ENCODE measurements around the gene DGAT2. TPM values are rescaled to one million over a fixed set of nuclear protein-coding genes. Genes with fewer than 3 reads are reported as not detected.

Gene DGAT2
- polyA plus RNA-seq, 1 donor from 2014 or later = 2.7 TPM

DNA sequence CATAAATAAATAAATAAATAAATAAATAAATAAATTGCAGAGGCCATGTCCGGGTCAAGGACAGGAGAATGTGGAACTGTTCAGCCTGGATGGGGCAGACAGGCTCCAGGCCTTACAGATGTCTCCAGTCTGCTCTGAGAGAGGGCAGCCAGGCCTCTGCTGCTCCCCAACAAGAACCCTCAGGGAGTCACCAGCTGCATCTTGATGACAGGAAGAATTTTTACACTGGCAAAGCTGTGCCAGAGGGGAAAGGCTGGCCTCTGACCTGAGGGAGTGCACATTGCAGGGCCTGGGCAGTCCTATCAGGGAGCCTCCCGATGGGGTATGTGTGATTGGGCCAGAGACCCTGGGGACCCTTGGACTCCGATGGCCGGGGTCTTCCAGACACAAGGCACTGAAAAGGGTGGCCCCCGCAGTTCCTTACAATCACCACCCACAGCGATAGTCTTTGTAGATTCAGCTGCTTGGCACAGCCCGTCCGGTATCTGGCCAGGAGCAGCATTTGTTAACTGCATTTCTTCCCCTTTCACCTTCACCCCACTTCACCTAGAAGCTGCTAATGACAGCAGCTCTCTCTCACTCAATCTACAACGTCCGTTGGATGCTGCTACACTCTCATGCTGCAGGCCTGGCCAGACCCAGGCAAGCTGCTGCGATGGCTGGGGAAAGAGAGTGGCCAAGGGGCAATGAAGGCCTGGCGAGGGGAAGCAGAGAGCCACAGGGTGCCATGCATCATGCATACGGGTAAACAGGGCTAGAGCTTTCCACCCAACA is 42.8 kb upstream of the DGAT2 start:
- H2AFZ ChIP-seq (ENCODE audit: low read depth, low read length) = no peak overlapping the region
- no peaks in the 10 kb centered on the region for H3K9me2 ChIP-seq (ENCODE audit: insufficient read depth, low read length)
- no peaks in the 10 kb centered on the region for H3K36me3 ChIP-seq (ENCODE audit: insufficient read depth, low read length)
- TF ChIP-seq EZH2 (IDR thresholded peaks at IDR 0.05; ENCODE audit: borderline replicate concordance, insufficient read depth, low read length, poor library complexity, severe bottlenecking) (no peak), EP300 (conservative IDR thresholded peaks at IDR 0.05; ENCODE audit: poor library complexity, severe bottlenecking) (no peak), RAD21 (conservative IDR thresholded peaks at IDR 0.05) (no peak), REST (IDR thresholded peaks at IDR 0.05; ENCODE audit: borderline replicate concordance) (no peak), TAF1 (IDR thresholded peaks at IDR 0.05; ENCODE audit: low read depth) (no peak), POLR2AphosphoS5 (IDR thresholded peaks at IDR 0.05) (no peak), SMC3 (conservative IDR thresholded peaks at IDR 0.05; ENCODE audit: poor library complexity) (no peak), MXI1 (conservative IDR thresholded peaks at IDR 0.05; ENCODE audit: poor library complexity, severe bottlenecking) (no peak)
- TF ChIP-seq, protein P1, sequence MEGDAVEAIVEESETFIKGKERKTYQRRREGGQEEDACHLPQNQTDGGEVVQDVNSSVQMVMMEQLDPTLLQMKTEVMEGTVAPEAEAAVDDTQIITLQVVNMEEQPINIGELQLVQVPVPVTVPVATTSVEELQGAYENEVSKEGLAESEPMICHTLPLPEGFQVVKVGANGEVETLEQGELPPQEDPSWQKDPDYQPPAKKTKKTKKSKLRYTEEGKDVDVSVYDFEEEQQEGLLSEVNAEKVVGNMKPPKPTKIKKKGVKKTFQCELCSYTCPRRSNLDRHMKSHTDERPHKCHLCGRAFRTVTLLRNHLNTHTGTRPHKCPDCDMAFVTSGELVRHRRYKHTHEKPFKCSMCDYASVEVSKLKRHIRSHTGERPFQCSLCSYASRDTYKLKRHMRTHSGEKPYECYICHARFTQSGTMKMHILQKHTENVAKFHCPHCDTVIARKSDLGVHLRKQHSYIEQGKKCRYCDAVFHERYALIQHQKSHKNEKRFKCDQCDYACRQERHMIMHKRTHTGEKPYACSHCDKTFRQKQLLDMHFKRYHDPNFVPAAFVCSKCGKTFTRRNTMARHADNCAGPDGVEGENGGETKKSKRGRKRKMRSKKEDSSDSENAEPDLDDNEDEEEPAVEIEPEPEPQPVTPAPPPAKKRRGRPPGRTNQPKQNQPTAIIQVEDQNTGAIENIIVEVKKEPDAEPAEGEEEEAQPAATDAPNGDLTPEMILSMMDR (IDR thresholded peaks at IDR 0.05; ENCODE audit: poor library complexity, severe bottlenecking) = no peak
- no peaks in the 10 kb centered on the region for H3K27me3 ChIP-seq (ENCODE audit: insufficient read depth, low read depth, low read length)
- H3K27ac ChIP-seq (ENCODE audit: low read length) = no peak overlapping the region
- H3K9ac ChIP-seq (ENCODE audit: low read length) = no peak overlapping the region
- H3F3A ChIP-seq (ENCODE audit: insufficient read depth, low read length, poor library complexity, severe bottlenecking) = no peaks in the 10 kb centered on the region
- no peak overlapping the region for H3K4me3 ChIP-seq (ENCODE audit: low read length)
- no peaks in the 10 kb centered on the region for H4K20me1 ChIP-seq (ENCODE audit: insufficient read depth)
- H3K79me2 ChIP-seq (replicated peaks; ENCODE audit: insufficient read depth, low read length) = no peaks in the 10 kb centered on the region
- H3K4me2 ChIP-seq (ENCODE audit: low read length) = no peak overlapping the region
- H3K9me3 ChIP-seq (ENCODE audit: low read length) = no peaks in the 10 kb centered on the region

DNA sequence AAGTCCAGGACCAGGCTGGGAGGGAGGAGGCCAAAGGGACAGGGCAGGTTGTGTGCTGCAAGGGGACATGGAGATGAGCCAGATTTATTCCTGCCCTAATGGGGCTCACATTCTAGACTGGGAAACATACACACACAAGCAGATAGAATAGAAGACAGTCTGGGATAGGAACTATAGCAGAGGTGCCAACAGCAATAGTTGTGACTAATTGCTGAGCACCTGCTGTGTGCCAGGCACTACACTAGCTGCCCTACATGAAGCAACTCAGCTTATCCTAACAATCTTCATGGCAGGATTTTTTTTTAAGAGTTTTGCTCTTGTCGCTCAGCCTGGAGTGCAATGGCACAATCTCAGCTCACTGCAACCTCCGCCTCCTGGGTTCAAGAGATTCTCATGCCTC is 39.6 kb upstream of the DGAT2 start:
- Histone ChIP-seq H3K4me3 (ENCODE audit: low read length) (no peak overlapping the region), H3K27me3 (ENCODE audit: insufficient read depth, low read depth, low read length) (no peaks in the 10 kb centered on the region), H3K9me2 (ENCODE audit: insufficient read depth, low read length) (no peaks in the 10 kb centered on the region), H3K9me3 (ENCODE audit: low read length) (no peaks in the 10 kb centered on the region), H2AFZ (ENCODE audit: low read depth, low read length) (no peak overlapping the region), H3K9ac (ENCODE audit: low read length) (no peak overlapping the region), H3K4me2 (ENCODE audit: low read length) (no peak overlapping the region), H3K27ac (ENCODE audit: low read length) (no peak overlapping the region), H3K79me2 (replicated peaks; ENCODE audit: insufficient read depth, low read length) (no peaks in the 10 kb centered on the region), H3F3A (ENCODE audit: insufficient read depth, low read length, poor library complexity, severe bottlenecking) (no peaks in the 10 kb centered on the region), H4K20me1 (ENCODE audit: insufficient read depth) (no peaks in the 10 kb centered on the region), H3K36me3 (ENCODE audit: insufficient read depth, low read length) (no peaks in the 10 kb centered on the region)
- TF ChIP-seq RAD21 (conservative IDR thresholded peaks at IDR 0.05) = no peak
- TF ChIP-seq REST (IDR thresholded peaks at IDR 0.05; ENCODE audit: borderline replicate concordance) = no peak
- TF ChIP-seq EP300 (conservative IDR thresholded peaks at IDR 0.05; ENCODE audit: poor library complexity, severe bottlenecking) = no peak
- TF ChIP-seq TAF1 (IDR thresholded peaks at IDR 0.05; ENCODE audit: low read depth) = no peak

Data from neural cell (in vitro differentiated cells).